ENCODE measurements around the gene CYB5D1.

Gene CYB5D1

DNA sequence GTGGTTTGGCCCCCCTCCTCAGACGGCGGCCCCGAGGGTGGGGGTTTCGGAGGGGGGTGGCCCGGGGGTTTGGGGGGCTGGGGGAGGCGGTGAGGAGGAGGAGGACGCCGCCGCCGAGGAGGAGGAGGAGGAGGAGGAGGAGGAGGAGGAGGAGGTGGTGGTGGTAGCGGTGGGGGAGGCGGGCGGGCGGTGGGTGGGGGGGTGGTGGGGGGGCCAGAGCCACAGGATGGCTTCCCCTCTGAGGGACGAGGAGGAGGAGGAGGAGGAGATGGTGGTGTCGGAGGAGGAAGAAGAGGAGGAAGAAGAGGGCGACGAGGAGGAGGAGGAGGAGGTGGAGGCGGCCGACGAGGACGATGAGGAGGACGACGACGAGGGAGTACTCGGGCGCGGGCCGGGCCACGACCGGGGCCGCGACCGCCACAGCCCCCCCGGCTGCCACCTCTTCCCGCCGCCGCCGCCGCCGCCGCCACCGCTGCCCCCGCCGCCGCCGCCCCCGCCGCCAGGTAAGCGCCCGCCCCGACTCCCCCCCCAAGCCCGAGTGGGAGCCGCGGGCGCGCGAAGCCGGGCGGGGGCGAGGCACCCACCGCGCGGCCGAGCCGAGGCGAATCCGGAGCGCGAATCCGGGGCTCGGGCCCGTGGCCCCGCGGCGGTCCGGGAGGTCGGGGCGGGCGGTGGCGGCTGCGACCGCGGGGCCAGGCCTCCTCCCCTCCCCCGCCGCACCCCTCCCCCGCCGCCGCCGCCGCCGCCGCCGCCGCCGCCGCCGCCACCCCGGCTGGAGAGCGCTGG is 27.0 kb downstream of the CYB5D1 start:
- H3K4me1 ChIP-seq (ENCODE audit: control insufficient read depth, insufficient read depth, low read length) = peaks cover 33% of the 10 kb centered on the region
- peak overlapping the region; percentile 83 for H3K9ac ChIP-seq (ENCODE audit: low read length)
- no peaks in the 10 kb centered on the region for H3K9me3 ChIP-seq (ENCODE audit: control insufficient read depth, insufficient read depth, low read depth, low read length)
- H3K36me3 ChIP-seq (ENCODE audit: control insufficient read depth, insufficient read depth, low read length) = peaks cover 22% of the 10 kb centered on the region
- H3K27me3 ChIP-seq (ENCODE audit: control insufficient read depth, insufficient read depth, low read length) = peaks cover 12% of the 10 kb centered on the region; the same call in 1 of the 2 replicates
- H3K4me3 ChIP-seq (ENCODE audit: low read depth, low read length) = peak overlapping the region; percentile 85
- H3K27ac ChIP-seq (ENCODE audit: low read depth, low read length) = no peak overlapping the region

DNA sequence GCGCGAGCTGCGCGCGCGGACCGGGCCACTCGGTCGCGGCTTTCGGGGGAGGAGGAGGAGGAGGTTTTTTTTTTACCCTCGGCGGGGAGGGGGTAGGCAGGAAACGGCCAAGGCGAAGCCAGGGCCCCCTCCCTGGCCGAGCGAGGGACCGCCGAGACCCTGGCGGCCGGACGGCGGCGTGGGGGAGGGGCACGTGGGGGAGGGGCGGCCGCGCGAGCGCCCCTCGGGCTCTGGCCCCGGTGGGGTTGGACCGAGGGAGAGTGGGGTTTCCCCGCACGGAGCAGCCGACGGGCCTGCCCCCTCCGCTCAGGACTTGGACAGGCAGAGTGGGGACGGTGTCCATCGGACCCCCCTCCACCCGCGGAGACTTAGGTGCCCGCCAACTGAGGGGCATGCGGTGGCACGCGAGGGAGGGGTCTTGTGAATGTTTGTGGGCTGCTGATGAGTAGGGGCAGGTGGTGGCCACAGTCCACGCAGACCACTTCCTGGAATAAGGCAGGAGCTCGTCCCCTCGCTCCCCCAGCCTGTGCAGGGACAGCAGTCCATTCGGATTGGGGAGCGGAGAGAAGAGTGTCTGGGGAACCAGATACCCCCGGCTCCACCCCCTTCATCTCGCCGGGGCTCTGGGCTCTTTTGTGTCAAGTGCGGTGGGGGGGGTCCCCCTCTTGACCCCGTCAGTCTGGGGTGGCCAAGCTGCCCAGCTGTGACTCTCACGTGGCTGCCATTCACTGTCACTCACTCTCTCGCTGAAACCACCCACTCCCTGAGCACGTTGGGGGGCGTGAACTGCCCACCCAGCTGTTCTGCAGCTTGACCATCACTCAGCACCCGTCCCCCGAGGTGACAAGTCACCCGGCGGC is 27.8 kb downstream of the CYB5D1 start:
- Histone ChIP-seq H3K27ac (ENCODE audit: low read depth, low read length) (no peak overlapping the region), H3K36me3 (ENCODE audit: control insufficient read depth, insufficient read depth, low read length) (peaks cover 17% of the 10 kb centered on the region), H3K9ac (ENCODE audit: low read length) (peak overlapping the region; percentile 83), H3K4me1 (ENCODE audit: control insufficient read depth, insufficient read depth, low read length) (peaks cover 33% of the 10 kb centered on the region), H3K9me3 (ENCODE audit: control insufficient read depth, insufficient read depth, low read depth, low read length) (no peaks in the 10 kb centered on the region), H3K27me3 (ENCODE audit: control insufficient read depth, insufficient read depth, low read length) (peaks cover 12% of the 10 kb centered on the region; the same call in 1 of the 2 replicates), H3K4me3 (ENCODE audit: low read depth, low read length) (peak overlapping the region; percentile 85)

DNA sequence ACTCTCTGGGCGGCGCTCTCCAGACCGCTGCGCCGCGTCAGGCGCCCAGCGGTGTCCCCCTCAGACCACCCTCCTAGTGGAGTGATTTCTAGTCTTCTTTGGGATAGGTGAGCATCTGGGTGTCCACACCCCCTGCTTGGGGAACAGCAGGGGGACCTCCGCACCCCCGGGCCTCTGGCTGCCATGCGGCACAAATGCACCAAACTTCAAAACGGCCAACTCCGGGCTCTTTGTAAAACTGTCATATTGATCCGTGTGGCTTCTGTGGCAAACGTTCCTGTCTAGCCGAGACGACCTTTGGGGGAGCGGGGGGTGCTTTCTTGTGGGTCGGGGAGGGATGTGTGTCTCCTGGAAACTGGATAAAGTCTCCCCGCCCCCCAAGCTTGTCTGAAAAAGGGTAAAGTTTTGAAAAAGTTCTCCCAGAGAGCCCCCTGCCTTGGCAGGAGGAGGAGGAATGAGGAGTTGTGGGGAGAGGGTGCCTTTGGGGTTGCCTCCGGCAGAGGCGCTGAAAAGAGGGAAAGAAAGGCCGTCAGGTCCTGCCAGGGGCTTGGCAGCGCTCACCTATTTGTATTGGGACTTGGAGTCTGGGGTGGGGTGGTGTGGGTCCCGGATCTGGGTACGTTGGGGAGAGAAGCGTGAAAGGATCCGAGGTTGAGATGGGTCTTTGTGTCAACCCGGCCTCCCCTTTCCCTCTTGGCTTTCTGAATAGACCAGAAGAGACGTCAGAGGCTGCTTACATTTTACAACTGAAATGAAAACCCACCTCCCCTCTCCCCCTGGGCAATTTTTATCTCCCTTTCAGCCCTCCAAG is 28.6 kb downstream of the CYB5D1 start:
- Histone ChIP-seq H3K4me3 (ENCODE audit: low read depth, low read length) (peak overlapping the region; percentile 85), H3K27me3 (ENCODE audit: control insufficient read depth, insufficient read depth, low read length) (peaks cover 12% of the 10 kb centered on the region; the same call in 1 of the 2 replicates), H3K9ac (ENCODE audit: low read length) (peak overlapping the region; percentile 83), H3K27ac (ENCODE audit: low read depth, low read length) (no peak overlapping the region), H3K36me3 (ENCODE audit: control insufficient read depth, insufficient read depth, low read length) (peaks cover 12% of the 10 kb centered on the region), H3K9me3 (ENCODE audit: control insufficient read depth, insufficient read depth, low read depth, low read length) (no peaks in the 10 kb centered on the region), H3K4me1 (ENCODE audit: control insufficient read depth, insufficient read depth, low read length) (peaks cover 33% of the 10 kb centered on the region)

DNA sequence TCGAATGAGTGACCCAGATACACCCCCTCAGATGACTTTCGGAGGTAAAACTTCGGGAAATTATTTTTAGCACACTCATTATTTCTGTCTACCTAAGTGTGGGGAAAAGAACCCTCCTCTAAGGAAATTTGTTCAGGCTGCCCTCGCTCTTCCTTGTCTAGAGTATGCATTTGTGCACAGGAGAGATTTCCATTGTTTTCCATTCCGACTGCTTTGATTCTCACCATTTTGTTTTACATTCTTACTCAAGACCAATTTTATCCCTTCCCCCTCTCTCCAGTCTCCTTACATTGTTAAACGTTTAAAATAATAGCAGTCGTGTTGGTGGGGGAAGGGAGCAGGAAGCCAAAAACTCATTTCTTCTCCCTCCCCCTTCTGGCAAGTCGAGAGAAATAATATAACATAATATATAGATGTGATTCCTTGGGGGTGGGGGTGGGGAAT is 29.3 kb downstream of the CYB5D1 start:
- no peak overlapping the region for H3K27ac ChIP-seq (ENCODE audit: low read depth, low read length)
- peaks cover 33% of the 10 kb centered on the region for H3K4me1 ChIP-seq (ENCODE audit: control insufficient read depth, insufficient read depth, low read length)
- H3K36me3 ChIP-seq (ENCODE audit: control insufficient read depth, insufficient read depth, low read length) = peaks cover 6% of the 10 kb centered on the region
- peaks cover 12% of the 10 kb centered on the region; the same call in 1 of the 2 replicates for H3K27me3 ChIP-seq (ENCODE audit: control insufficient read depth, insufficient read depth, low read length)
- peak overlapping the region; percentile 12 for H3K9ac ChIP-seq (ENCODE audit: low read length)
- no peaks in the 10 kb centered on the region for H3K9me3 ChIP-seq (ENCODE audit: control insufficient read depth, insufficient read depth, low read depth, low read length)
- H3K4me3 ChIP-seq (ENCODE audit: low read depth, low read length) = peak overlapping the region; percentile 85

DNA sequence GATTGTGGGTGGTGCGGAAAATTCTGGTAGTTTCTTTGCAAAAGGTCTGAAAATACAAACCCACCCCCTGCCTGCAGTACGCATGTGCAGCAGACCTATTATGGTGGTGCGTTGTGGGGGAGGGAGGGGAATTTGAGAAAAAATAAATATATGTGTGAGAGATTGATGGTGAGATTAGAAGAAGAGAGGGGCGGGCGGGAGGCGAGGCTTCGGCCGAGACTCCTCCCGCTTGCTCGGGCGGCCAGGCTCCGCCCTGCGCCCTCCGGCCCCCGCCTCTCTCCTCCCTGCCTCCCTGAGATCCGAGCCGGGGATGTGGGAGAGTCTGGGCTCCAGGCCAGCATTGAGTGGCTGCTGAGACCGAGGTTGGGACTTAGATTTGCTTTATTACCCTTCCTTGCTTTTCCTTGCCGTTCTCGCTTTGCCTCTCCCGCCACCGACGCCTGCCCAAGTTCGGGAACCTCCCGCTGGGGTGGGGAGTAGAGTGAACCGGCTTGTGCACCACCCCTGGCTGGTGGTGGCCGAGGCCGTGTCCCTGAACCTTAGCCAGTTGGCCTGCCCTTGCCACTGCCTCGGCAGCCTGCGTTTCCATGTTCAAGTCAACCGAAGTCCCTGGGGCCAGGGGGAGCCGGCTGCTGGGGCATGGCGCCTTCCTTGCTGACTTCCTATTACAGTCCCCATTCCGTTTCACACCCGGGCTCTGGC is 29.8 kb downstream of the CYB5D1 start:
- Histone ChIP-seq H3K9ac (ENCODE audit: low read length) (peak overlapping the region; percentile 67), H3K27me3 (ENCODE audit: control insufficient read depth, insufficient read depth, low read length) (peaks cover 12% of the 10 kb centered on the region; the same call in 1 of the 2 replicates)

DNA sequence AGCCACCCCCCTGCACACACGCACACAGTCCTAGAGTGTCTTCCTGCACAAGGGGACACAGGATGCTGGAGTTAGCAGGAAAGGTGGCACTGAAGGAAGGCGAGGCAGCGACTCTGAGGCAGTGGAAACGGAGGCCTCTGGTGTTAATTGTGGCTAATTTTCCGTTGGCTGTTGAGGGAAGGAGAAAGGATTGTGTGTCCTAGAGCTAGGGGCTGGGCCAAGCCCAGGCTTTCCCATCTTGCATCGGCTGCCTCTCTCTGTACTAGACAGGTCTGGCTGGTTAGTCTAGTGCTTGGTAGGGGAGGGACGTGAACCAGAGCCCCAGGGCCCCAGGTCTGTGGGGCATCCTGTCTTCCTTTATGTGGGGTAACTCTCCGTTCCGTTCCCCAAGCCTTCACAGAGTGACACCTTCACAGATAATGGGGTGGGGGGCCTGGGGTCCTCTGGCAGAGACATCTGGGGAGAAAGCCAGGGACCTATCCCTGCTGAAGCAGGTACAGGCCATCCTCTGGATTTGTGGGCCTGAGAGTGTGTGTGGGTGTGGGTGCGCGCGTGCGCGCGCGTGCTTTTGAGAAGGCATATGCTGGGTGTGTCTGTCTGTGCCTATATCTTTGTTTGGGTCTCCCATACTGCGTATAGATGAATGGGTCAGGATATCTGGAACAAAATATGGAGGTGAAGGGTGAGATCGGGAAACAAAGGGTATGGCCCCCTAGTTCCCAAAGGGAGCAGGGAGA is 30.5 kb downstream of the CYB5D1 start, which contains the start of gene CHD3:
TSS of gene CHD3 (plus strand) at position 606 of the 737 bp plus-strand sequence. CDS start 212 bp downstream, outside the sequence.
- peaks cover 4% of the 10 kb centered on the region; the same call in 1 of the 2 replicates for H3K36me3 ChIP-seq (ENCODE audit: control insufficient read depth, insufficient read depth, low read length)
- no peaks in the 10 kb centered on the region for H3K9me3 ChIP-seq (ENCODE audit: control insufficient read depth, insufficient read depth, low read depth, low read length)
- H3K9ac ChIP-seq (ENCODE audit: low read length) = peak within 1 kb of the TSS; percentile 67
- peak within 1 kb of the TSS; percentile 85 for H3K4me3 ChIP-seq (ENCODE audit: low read depth, low read length)
- peaks cover 33% of the 10 kb centered on the region for H3K4me1 ChIP-seq (ENCODE audit: control insufficient read depth, insufficient read depth, low read length)
- peak within 1 kb of the TSS; percentile 50; the same call in 1 of the 2 replicates for H3K27ac ChIP-seq (ENCODE audit: low read depth, low read length)
- peaks cover 12% of the 10 kb centered on the region; the same call in 1 of the 2 replicates for H3K27me3 ChIP-seq (ENCODE audit: control insufficient read depth, insufficient read depth, low read length)

More for the DNA sequence above, 29.8 kb downstream of the CYB5D1 start:
- no peaks in the 10 kb centered on the region for H3K9me3 ChIP-seq (ENCODE audit: control insufficient read depth, insufficient read depth, low read depth, low read length)
- peaks cover 4% of the 10 kb centered on the region; the same call in 1 of the 2 replicates for H3K36me3 ChIP-seq (ENCODE audit: control insufficient read depth, insufficient read depth, low read length)
- H3K4me3 ChIP-seq (ENCODE audit: low read depth, low read length) = peak overlapping the region; percentile 85
- peaks cover 33% of the 10 kb centered on the region for H3K4me1 ChIP-seq (ENCODE audit: control insufficient read depth, insufficient read depth, low read length)
- H3K27ac ChIP-seq (ENCODE audit: low read depth, low read length) = peak overlapping the region; percentile 50; the same call in 1 of the 2 replicates

DNA sequence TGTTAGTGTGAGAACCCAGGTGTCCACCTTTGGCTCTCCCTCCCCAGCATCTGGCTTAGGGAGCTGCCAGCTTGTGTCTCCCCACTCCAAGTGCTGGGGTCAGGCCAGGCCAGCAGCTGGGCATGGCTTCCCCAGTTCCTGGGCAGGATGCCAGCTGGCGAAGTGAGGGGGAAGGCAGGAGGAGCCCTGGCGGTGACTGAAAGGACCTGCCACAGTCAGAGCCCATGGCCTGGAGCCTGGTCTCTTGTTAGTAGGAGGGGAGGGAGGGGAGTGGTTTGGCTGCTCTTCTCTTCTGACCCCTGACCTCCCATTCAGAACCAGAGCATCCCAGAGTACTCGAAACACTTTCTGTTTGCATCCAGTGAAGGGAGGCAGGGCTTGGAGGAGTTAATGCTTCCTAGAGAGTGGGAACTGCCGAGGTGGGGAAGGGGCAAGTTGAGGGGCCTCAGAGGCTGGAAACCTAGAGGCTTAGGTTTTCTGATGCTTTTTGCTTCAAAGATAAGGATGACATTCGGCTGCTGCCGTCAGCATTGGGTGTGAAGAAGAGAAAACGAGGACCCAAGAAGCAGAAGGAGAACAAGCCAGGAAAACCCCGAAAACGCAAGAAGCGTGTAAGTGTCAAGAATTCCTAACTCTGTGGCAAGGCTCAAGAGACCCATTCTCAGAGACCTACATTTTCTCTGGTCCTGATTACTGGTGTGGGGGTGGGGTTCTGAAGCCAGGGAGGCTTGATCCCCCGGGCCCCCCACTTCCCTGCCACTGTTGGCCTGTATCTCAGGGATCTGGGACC is 31.6 kb downstream of the CYB5D1 start:
- Histone ChIP-seq H3K4me3 (ENCODE audit: low read depth, low read length) (peak overlapping the region; percentile 21; the same call in 1 of the 2 replicates), H3K9me3 (ENCODE audit: control insufficient read depth, insufficient read depth, low read depth, low read length) (no peaks in the 10 kb centered on the region), H3K27ac (ENCODE audit: low read depth, low read length) (no peak overlapping the region), H3K9ac (ENCODE audit: low read length) (no peak overlapping the region), H3K4me1 (ENCODE audit: control insufficient read depth, insufficient read depth, low read length) (peaks cover 26% of the 10 kb centered on the region), H3K36me3 (ENCODE audit: control insufficient read depth, insufficient read depth, low read length) (peaks cover 10% of the 10 kb centered on the region), H3K27me3 (ENCODE audit: control insufficient read depth, insufficient read depth, low read length) (peaks cover 12% of the 10 kb centered on the region; the same call in 1 of the 2 replicates)

DNA sequence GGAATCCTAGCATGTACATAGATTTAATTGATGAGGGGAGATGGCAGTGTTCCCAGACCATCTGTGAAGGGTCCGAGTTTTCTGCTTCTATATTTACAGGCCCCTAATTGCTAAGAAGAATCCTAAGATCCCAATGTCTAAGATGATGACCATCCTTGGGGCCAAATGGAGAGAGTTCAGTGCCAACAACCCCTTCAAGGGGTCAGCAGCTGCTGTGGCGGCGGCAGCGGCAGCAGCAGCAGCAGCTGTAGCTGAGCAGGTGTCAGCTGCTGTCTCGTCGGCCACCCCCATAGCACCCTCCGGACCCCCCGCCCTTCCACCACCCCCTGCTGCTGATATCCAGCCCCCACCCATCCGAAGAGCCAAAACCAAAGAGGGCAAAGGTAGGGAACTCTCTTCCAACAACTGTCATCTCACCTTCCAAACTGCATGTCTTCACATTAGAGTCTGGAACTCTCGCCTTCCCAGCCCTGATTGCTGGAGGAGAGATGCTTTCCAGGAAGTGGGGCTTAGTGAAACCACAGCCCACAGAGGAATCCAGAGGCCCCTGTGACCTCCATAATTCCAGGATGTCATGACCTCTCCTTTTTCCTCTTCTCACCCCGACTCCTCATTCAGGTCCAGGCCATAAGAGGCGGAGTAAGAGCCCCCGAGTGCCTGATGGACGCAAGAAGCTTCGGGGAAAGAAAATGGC is 35.5 kb downstream of the CYB5D1 start:
- H3K4me1 ChIP-seq (ENCODE audit: control insufficient read depth, insufficient read depth, low read length) = peaks cover 12% of the 10 kb centered on the region
- H3K9me3 ChIP-seq (ENCODE audit: control insufficient read depth, insufficient read depth, low read depth, low read length) = no peaks in the 10 kb centered on the region
- no peak overlapping the region for H3K9ac ChIP-seq (ENCODE audit: low read length)
- H3K27me3 ChIP-seq (ENCODE audit: control insufficient read depth, insufficient read depth, low read length) = no peaks in the 10 kb centered on the region
- peaks cover 36% of the 10 kb centered on the region for H3K36me3 ChIP-seq (ENCODE audit: control insufficient read depth, insufficient read depth, low read length)
- no peak overlapping the region for H3K4me3 ChIP-seq (ENCODE audit: low read depth, low read length)
- no peak overlapping the region for H3K27ac ChIP-seq (ENCODE audit: low read depth, low read length)

Data from HUES6 (cell line).